ENCODE results near the gene PHF19. TPM values are rescaled to one million over a fixed set of nuclear protein-coding genes. Genes with fewer than 3 reads are reported as not detected.

Gene PHF19
- polyA plus RNA-seq, 3 donors: 28.5 to 32.4 (median 32.4) TPM

- no peak for DNase-seq (ENCODE audit: low read depth in 3 of 3, low spot score in 2 of 3)
Observed at GRCh38 chr9:120914396-120914795, 37.4 kb upstream of the PHF19 start.

DNA sequence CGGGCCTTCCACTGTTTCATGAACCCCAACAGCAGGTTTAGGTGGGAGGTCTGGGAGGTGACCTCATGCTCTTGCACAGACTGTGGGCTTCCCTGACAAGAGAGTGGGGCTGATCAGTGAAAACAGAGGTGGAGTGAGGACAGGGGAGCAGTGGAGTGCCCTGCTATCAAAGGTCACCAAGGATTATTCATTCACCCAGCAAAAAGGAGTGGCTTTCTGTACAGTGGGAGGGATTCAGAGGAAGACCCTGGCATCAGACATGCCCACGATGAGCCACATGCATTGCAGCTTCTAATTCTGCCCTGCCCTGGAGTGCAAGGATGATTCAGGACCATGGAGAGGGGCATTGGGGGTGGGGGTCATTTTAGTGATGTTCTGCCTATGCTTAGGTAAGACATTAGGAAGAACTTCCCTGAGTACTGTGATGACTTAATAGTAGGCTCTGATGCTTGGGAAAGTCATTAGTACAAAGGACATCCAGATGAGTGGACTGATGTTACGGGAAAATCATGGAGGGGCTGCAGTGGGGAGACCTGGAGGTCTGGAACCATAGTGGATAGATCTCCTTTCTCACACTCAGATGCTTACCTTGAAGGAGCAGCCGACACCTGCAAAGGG is 36.8 kb upstream of the PHF19 start:
- no peak for DNase-seq (ENCODE audit: low read depth in 3 of 3, low spot score in 2 of 3)

DNA sequence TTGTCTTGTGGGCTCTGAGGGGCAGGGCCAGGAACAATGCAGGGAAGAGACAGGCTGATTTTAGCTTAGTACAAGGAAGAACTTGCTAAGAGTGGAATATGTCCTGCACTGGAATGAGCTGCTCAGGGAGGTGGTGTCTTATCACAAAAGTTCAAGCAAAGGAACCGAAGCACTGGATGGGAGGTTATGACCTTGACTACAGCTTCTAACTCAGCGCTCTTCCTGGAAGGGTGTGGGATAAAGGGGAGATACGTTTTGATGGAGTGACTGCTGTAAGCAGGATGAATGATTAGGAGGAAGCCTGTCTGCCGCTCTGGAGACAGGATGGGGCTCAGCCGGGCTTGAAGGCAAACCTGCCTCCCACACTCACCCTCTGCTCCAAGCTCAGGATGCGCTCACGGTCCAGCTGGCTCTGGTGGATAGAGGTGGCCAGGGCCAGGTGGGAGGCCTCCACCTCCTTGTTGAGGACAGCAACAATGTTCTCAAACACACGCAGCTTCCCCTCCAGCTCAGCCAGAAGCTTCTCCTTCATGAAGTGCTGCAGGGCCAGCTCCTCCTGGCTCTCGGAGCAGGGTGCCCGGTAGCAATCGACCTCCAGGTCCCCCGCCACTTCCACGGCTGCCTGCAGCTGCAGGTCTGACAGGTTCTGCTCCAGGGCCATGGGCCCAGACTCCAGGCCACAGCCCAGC is 36.1 kb upstream of the PHF19 start:
- DNase-seq (ENCODE audit: low read depth in 3 of 3, low spot score in 2 of 3): no peak

DNA sequence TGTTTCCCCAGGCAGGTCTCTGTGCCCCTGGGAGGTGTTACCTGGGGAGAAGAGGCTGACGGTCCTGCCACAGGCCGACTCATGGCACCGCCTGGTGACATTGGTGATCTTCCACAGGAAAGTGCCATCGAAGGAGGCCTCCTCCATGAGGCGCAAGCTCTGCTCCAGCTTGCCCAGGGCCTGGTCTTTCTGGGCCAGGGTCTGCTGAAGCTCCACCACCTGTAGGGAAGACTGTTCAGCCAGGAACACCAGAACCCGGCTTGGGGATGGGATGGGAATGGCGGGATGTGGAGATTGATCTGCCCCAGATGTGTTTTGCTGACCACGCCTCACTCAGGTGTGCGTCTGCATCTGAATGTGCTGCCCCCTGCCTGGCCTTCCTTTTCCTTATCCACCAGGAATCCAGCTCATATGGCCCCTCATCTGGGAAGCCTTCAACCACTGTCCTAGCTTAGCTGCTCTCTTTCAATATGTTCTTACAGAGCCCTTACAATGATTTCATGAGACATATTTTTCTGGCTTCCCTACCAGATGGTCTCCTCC is 34.4 kb upstream of the PHF19 start:
- DNase-seq (ENCODE audit: low read depth in 3 of 3, low spot score in 2 of 3): no peak

DNA sequence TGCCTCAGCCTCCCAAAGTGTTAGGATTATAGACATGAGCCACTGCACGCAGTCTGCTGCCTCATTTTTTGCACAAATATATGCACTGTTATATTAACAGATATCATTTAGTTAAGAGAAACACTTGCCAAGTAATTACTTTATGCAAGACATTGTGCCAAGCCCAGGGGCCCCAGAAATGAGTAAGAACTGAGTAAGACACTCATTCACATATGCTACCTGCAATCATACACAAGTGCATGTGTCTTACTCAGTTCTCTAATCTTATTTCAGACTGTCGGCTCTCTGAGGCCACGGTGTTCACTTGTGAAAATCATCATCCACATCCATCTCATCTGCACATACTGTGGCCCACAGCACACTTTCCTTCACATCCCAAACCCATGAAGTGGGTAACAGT is 33.7 kb upstream of the PHF19 start:
- DNase-seq (ENCODE audit: low read depth in 3 of 3, low spot score in 2 of 3): no peak

DNA sequence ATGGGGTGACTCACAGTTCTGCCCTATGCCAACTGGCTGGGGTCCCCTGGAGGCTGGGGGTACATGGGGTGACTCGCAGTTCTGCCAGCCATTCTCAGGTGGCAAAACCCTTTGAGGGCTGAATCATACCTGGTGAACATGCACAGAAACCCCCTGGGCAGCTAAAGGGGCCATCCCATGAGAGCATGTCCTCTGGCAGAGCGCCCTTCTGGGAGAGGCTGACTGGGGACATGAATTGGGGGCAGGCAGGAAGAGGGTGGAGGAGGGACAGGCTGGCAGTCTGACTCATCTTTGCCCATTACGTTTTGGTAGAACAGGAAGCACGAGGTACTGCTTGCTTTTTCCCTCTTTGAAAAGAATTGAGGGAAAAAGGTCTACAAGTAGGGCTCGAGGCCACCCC is 32.9 kb upstream of the PHF19 start:
- DNase-seq (ENCODE audit: low read depth in 3 of 3, low spot score in 2 of 3): no peak

GRCh38 chr9:120905315-120906164 is 28.6 kb upstream of the PHF19 start:
- DNase-seq (ENCODE audit: low read depth in 3 of 3, low spot score in 2 of 3): no peak

DNA sequence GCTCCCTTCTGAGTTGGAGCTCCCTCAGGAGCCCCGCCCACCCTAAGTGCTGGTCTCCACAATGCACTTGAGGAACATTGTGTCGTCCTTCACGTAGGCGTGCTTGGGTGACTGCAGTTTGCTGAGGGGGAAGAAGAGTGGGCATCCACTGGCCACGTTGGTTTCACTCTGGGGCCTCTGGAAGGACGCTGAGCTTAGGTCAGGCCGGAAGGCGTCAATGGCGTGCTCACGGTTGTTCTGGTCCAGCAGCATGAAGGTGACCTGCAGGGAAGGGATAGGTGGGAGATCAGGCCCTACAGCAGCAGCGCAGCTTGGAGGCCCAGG is 28.0 kb upstream of the PHF19 start:
- DNase-seq (ENCODE audit: low read depth in 3 of 3, low spot score in 2 of 3): no peak

DNA sequence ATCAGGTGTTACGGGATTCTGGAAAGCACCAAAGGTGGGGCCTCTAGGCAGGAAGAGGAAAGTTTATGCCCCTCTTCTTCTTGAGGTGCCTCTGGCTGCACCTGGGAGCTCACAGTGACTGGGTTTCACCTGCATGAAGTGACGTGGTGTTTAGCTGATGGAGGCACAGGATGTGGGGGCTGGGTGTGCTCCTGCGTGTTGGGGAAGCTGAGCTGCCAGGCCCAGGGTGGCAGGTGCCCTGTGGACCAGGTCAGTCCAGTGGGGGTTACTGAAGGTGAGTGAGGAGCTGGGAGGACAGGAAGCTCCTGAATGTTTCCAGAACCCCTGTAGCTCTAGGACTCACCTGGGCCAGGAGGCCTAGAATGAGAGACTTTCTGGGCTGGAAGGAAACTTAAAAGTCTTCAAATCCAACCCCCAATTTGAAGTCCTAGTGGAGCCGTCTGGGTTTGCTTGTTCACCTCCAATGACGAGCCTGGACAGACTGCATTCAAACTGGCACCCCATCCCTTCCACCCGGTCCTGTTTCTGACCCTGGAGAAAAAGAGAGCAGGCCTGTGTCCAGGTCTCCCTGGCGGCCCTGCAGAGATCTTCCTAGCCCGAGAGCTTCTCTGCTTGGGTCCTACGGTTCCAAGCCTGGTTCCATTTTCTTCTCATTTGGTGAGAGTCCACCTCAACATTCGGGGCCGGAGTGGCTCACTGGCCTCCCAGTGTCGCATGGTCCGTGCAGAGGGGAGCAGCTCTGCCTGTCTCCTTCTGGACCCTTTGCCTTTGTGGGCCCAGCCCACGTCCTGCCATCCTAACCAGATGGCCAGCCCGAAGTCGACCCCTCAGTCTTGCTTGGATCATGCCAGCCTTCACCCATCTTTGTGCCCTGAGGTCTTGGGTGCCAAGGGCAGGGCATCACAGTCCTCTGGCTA is 27.3 kb upstream of the PHF19 start:
- no peak for DNase-seq (ENCODE audit: low read depth in 3 of 3, low spot score in 2 of 3)

- DNase-seq (ENCODE audit: low read depth in 3 of 3, low spot score in 2 of 3): no peak
Observed at GRCh38 chr9:120902569-120903535, 25.9 kb upstream of the PHF19 start.

DNA sequence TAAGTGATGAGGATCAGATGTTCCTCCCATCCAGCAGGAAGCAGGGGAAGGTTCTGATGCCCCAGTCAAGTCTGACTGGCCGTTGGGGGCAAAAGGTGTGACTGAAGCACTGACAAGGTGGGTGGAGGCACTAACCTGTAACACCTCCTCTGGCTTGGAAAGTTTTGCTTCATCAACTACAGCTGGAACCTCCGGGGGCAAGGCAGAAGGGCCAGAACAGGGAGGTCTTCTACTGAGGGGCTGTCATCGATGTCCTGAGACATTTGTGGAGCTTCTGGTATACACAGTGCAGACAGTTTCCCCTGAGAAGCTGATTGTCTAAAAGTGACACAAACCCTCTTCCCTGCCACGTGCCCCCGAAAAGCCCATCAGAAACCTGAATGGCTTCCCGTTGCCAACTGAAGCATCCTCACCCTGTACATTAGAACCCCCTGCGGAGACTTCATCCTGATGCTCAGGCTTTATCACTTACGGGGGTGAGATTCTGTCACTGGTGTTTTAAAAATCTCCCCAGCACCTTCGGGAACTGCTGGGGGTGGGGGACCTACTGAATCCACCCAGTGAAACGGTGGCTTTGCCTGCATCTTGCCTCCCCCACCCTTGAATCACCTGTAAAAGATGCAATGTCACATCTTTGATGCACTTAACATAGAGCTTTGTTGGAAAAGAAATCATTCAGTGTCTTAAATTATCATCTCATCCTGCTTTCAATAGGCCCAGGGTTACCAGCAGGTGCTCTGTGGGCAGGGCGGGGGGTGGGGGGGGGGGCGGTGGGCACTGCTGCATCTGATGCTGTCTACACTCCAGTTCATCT is 25.0 kb upstream of the PHF19 start:
- DNase-seq (ENCODE audit: low read depth in 3 of 3, low spot score in 2 of 3): no peak

GRCh38 chr9:120900824-120901223 is 23.8 kb upstream of the PHF19 start:
- no peak for DNase-seq (ENCODE audit: low read depth in 3 of 3, low spot score in 2 of 3)

DNA sequence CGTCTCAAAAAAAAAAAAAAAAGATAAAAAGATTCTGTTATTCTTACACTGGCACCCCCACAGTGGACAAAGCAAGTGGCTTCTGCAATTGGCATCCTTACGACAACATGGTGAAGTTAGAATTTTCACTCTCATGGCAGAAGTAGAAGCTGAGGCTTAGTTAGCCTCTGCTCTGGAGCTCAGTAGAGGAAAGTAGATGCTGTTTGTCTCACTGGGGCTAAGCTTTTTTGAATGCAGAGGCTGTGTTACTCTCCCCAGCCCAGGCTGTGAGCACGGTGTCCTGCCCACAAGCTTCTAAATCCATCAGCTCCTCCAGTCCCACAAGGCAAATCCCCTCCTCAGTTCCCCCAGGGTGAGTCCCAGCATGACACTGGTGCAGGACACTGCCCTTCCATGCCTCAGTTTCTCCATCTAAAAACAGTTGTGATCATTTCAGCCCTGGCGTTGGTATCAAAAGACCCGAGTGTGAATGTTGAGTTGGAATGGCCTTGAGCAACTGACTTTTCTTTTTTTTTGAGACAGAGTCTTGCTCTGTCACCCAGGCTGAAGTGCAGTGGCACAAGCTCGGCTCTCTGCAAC is 22.6 kb upstream of the PHF19 start:
- DNase-seq (ENCODE audit: low read depth in 3 of 3, low spot score in 2 of 3): no peak

DNA sequence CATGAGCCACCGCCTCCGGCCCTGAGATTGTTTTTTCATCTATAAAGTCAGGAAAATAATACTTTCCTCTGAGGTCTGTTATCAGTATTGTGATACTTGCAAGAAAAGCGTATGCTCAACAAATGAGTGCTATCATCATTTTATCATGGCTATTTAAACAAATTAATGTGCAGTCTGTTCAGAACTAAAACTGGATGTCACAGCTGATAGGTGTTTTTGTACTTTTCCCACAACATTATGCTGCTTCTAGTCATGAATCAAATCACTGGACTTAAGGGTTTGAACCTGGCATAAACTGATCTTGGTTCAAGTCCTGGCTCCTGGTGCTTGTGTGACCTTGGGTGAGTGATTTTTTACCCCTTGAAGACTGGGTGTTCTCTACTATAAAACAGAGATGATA is 21.4 kb upstream of the PHF19 start:
- no peak for DNase-seq (ENCODE audit: low read depth in 3 of 3, low spot score in 2 of 3)

GRCh38 chr9:120895951-120896350 is 19.0 kb upstream of the PHF19 start:
- no peak for DNase-seq (ENCODE audit: low read depth in 3 of 3, low spot score in 2 of 3)

DNA sequence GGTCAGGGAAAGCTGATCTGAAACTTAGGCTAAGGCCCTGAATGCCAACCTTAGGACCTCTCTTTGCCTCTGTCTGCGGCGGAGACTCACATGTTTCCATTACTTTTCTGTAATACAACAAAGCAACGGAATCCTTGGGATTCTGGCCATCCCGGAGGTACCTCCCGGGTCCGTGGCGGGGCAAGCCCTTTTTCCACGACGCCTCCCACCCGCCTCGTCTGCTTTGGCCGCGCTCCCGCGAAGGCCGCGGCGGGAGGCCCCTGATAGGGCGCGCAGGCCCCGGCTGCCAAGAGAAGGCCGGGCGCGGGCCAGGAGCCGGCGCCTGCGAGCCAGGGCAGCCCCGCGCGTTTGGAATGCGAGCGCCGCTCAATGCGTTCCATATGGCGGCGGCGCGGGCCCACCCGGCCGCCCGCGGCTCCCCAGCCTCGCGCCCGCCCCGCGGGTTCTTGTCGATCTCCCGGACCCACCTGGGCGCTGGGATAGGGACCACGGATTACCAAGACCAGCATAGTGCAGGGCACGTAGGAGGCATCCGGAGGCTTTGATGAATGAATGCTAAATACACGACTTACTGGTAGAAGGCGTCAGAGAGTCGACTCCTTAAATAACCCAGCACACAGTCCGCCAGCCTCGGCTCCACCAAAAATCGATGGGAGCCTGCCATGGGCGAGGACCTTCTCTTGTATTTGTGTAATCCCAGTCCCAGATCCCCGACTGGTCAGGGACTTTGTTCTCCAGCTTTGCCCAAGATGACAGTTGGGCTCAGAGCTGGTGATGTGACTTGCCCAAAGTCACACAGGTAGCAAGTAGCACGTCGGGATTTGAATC is 17.5 kb upstream of the PHF19 start:
- DNase-seq (ENCODE audit: low read depth in 3 of 3, low spot score in 2 of 3): no peak

DNA sequence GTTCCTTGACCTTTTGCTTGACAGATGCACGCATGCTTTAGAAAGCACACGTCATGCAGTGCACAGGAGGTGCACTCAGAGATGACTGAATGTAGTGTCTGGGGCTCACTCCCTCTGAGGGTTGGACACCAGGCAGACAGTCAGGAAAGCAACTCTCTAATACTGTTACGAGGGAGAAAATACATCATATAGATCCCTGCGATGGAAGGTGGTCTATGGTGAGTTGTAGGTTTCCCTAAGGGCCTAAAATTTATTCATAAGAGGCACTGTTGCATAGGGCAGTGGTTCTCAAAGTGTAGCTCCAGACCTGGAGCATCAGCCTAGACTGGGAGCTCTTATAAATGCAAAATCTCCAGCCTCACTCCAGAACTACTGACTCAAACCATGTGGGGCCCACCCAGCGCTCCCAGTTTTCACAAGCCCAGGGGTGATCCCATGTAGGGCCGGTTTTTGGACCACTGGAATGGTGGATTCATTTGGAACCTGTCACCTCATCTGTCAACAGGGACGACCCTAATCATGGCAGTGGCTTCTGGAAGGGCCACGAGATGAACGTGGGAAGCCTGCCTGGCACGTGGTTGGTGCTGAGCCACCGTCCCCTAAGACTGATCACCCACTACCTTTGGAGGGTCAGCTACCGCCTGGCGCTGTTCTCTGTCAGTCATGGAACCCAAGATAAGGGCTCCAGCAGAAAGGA is 16.8 kb upstream of the PHF19 start:
- DNase-seq (ENCODE audit: low read depth in 3 of 3, low spot score in 2 of 3): no peak

Measured in right renal cortex interstitium (tissue), 3 donors.